Fibroblast of skin of abdomen (primary cell): ENCODE results near the gene SNX20.

Experiments
- DNase-seq: peaks from one replicate; pipeline ENCODE4 v3.0.0-alpha.2; 2013

The SNX20 gene

DNA sequence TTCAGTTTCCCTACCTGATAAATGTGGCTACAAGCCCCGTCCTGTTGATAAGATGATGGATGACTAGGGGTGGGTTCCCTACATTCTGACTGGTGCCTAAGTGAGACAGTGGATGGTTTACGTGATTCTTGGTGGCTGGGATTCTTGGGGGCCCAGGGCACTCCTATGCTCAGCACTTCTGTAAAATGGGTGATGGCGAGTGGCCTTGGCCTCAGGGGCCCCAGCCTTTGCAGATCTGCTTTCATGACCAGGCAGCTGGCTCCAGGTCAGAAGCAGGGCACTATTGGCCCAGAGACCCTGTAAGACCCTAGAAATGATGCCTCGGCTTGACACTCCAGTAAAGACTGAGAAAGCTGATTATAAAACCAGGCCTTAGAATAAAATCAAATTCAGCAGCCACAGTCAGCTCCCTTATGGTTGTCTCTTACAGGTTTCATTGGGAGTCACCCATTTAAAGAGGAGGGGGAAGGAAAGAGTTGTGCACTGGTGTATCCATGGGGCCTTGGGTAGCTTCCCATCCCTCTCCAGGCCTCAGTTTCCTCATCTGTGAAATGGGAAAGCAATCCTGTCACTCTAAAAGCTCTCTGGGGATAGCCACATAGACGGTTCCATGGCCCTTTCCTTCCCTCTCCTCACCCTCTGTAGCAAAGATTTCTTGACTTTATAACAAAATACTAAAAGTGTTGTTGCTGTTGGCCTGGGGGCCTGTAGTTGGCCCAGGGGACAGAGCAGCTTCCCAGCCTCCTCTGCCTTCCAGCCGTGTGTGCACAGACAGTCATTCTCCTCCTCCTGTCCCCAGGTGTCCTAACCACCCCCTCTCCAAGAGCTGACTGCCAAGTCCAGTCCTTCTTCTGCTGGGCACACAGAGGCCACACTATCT is 1.2 kb downstream of the SNX20 start:
- no peak for DNase-seq

DNA sequence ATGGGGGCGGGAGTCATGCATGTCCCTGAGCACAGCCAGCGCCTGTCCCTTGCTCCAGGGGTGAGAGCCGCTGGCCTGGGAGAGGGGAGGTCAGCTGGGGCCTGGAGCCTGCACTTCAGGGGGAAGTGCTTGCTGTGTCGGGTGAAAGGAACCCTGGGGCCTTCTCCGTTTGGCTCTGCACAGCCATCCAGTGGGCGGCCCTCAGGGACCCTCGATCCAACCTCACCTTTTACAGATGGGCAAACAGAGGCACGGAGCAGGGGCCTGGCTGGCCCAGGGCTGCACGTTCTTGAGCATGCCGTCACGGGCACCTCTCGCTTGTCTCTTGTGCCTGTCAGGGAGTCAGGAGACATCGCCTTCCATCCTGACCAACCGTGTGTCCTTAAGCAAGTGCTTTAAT is 1.8 kb downstream of the SNX20 start:
- DNase-seq = no peak

GRCh38 chr16:50678531-50678930 is 2.6 kb downstream of the SNX20 start:
- no peak for DNase-seq

- DNase-seq = no peak
Observed at GRCh38 chr16:50677351-50677750, 3.8 kb downstream of the SNX20 start.

DNA sequence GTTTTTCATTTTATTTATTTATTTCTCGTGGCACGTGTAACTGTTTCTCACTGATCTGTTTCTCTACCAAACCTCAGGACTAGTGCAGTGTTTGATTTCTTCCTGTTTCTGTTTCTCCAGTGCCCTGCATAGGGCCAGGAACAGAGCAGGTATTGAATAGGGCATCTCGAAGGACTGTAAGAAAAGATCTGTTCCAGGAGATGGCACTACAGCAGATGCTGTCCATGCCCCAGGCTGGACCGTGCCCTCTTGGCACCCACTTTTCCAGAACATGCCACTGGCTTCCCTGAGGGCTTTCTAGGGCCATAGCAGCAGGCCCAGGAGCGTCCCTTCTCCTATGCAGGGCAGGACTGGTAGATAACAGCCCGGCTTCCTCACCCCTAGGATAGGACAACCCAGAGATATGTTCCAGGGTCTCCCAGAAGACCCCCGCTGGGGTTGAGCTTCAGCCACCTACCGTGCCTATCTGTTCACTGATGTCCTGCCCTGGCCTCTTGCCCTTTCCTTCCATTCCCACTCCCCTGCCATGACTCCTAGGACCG is 4.4 kb downstream of the SNX20 start:
- DNase-seq = no peak

DNA sequence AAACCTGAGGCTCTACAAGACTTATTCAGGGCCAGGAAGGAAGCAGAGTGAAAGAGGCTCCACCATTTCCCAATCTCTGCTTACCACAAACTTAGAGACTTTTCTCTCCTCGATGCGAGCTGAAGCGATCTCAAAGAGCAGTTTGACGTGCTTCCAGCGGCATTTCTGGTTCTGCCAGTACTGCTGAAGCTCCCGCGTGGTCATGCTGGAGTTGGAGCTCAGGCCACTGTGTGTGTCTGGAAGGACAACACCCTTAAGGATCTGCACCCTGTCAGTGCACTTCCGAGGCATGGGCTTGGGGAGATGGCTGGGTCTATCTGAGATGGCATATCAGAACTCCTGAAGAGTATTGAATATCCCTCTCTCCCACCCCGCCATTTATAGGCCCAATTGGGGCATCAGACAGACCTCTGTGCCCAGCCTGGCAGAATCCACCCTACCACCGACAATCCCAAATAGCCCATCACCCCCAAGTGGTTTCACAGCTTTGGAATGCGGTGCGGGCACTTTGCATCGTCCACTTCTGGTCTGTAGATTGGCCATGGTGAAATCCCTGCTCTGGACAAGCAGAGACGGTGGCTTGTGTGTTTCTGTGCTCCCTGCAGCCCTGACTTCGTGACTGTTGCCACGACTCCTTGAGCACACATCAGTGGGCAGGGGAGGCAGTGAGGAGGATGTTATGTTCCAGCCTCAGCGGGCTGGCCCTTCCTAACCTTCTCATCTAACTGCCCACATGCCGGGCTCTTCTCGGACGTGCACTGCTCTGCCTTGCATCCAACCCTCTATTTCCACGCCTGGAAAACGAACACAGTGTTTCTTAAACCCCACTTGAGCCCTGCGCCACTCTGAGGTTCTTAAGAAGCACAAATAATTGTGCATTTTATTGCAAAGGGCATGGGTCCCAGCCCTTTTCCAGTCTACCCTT is 5.2 kb downstream of the SNX20 start:
- DNase-seq = no peak

- DNase-seq = no peak
Observed at GRCh38 chr16:50674831-50675230, 6.3 kb downstream of the SNX20 start.

GRCh38 chr16:50673496-50674275 is 7.4 kb downstream of the SNX20 start:
- no peak for DNase-seq

GRCh38 chr16:50671644-50672260 is 9.4 kb downstream of the SNX20 start:
- no peak for DNase-seq

- DNase-seq = no peak
Observed at GRCh38 chr16:50670476-50670875, 10.6 kb downstream of the SNX20 start.

DNA sequence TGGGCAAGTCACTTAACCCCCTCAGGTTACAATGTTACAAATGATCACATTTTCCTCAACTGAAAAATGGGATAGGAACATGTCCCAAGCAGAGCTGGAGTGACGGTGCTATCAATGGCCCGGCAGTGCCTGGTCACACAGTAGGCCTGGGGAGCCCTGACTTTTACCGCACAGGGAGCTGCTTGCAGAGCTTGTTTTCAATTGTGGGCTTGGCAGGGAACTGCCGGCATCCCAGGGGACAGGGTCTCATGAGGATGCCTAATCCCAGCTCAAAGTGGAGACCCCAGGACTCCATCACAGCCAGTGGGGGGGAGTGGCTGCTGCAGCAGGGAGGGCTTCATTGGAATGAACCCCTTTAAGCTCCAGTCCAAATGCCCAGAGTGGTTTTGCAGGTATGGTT is 11.4 kb downstream of the SNX20 start:
- no peak for DNase-seq

DNA sequence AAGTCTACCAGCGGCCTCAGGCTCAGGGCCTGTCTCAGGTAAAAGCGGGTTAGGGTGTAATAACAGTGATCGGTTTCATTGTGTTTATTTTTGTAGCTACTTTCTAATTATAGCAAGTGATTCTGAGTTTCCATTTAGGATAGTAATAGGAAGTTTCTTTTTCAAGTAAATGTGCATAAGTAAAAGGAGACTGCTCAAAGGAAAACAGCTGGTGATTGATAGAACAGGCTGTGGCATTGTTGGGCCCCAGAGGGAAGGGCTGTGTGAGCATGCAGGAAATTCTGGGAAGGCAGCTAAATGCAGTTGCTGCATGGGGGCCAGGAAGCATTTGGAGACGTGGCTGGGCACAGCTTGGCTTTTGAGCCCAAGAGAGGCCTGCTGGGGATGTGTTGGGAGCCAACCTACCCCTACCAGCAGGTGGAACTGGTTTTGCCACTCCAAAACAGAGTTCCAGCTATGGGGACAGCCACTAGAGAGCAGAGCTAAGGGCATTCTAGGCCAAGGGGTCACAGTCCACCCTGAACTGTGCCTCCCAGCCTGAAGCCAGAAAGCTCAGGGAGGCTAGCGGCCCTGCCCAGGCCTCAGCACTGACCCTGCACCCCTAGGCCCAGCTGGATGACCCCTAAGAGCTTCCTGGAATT is 12.6 kb downstream of the SNX20 start:
- no peak for DNase-seq

- no peak for DNase-seq
Observed at GRCh38 chr16:50667497-50668367, 13.4 kb downstream of the SNX20 start.

DNA sequence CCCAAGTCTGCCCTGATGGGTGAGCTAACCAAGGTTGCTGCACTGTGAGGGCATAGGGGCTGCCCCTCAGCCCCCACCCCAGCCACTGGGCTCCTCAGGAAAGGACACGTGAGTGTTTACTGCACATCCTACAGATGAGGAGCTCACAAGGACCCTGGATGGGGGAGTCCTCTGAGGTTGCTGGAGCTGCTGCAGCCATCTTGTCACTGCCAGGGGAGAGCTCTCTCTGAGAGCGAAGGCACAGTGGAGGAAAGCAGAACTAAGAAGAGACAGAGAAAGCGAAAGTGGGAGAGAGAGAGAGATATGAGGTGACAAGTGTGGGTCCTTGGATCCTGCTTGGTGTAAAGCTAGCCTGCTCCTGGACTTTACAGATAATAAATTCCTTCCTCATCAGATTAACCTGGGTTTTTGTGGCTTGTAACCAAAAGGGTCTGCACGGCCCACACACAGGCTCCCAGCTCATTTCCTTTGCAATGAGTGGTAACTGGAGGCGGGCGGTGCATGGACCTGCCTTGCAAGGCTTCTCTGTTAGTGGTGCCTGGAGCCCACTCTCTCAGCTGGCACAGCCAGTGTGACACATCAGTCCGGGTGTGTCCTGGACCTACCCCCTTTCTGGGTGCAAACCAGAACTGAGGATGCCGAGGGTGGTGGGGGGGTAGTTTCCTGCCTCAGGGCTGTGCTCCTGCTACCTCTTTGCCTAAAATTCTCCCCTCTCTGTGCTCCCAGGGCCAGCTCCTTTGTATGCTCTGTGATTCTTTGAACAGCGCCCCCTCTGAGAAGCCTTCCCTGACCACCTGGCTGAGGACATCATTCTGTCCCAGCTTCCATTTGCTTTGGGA is 14.2 kb downstream of the SNX20 start:
- DNase-seq = no peak

DNA sequence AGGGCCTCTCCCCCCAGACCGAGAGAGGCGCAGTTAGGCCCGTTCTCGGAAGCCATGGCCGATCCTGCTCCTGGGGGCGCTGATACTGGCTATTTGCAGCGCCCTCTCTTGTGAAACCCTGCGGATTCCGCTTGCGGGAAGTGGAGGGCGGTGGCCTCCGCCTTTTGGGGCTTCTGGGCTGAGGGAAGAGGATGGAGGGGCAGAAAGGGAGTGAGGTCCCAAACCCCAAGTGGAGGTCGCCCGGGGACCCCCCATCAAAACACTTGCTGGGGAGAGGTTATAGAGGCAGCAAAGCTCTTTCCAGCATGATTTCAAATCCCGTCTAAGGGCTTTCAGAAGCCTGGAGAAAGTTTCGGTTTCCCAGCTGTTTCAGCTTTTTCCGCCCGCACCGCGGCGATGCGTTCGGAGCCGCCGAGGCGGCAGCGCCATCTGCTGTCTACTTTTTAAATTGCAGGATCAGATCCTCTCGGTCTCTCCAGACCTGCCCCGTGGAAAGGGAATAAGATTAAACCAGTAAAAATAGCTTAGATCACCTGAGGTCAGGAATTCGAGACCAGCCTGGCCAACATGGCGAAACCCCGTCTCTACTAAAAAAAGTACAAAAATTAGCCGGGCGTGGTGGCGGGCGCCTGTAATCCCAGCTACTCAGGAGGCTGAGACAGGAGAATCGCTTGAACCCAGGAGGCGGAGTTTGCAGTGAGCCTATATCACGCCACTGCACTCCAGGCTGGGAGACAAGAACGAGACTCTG is 15.8 kb downstream of the SNX20 start:
- DNase-seq = peak; percentile 62

DNA sequence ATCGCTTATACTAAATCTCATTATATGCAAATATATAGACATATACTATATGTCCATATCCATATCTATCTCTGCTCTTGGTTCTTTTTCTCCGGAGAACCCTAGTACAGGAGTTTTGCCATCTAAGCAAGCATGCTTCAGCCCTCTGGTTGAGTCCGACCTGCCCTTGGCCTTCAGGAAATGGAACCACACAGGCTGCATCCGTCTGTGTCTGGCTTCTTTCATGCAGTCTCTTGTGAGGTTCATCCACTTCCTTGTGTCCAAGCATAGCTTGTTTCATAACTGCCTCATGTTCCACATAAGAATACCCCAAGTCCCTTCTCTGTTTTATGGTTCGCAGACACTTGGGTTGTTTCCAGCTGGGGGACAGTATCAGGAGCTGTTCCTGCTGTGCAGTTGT is 16.8 kb downstream of the SNX20 start:
- DNase-seq = no peak

DNA sequence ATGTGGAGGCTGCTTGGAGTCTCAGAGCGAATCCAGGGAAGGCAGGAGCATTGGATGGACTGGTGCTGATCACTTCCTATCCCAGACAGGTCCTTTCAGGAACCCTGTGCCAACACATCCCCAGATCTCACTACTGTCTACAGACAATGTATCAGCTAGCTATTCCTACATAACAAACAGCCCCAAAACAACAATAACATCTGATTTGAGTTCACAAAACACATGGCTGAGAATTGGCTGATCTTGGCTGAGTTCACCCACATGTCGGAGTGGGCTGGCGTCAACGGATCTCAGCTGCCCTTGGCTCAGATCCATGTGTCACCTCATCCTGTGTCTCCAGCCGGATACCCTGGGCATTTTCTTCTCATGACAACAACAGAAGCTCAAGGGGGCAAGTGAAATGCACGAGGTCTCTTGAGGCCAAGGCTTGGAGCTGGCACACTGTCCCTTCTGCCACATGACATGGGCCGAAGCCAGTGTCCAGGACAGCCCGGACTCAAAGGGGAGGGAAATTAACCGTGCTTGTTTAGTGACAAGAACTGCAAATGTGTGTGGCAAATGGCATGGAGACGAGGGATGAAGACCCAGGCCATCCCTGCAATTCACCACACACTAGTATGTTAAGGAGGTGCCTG is 18.7 kb downstream of the SNX20 start:
- DNase-seq = no peak

- no peak for DNase-seq
Observed at GRCh38 chr16:50659806-50660205, 21.3 kb downstream of the SNX20 start.
